Embryonic facial prominence (tissue), 1 donor: ENCODE data around the gene ZNF324B.
"Not testable (repeated sequence)": the region's sequence is repeated elsewhere in the genome, so short reads cannot be mapped to it uniquely, and the experiment has no call there.

Source experiments
- DNase-seq: peaks from one replicate; pipeline ENCODE4 v3.0.0-alpha.2; 2016; ENCODE audit errors: extremely low spot score

ZNF324B gene

DNA sequence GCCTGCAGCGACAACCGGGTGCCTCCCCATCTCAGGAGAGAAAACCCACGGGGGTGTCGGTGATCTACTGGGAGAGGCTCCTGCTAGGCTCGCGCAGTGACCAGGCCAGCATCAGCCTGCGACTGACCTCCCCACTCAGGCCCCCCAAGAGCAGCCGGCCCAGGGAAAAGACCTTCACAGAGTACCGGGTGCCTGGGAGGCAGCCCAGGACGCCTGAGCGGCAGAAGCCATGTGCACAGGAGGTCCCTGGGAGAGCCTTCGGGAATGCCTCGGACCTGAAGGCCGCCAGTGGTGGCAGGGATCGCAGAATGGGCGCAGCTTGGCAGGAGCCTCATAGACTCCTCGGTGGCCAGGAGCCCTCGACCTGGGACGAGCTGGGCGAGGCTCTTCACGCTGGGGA lies 3.9 kb downstream of the ZNF324B start:
- no peak for DNase-seq

DNA sequence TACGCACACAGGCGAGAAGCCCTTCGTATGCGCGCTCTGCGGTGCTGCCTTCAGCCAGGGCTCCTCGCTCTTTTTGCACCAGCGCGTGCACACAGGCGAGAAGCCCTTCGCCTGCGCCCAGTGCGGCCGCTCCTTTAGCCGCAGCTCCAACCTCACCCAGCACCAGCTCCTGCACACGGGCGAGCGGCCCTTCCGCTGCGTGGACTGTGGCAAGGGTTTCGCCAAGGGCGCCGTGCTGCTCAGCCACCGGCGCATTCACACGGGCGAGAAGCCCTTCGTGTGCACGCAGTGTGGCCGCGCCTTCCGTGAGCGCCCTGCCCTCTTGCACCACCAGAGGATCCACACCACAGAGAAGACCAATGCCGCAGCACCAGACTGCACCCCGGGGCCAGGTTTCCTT lies 4.7 kb downstream of the ZNF324B start:
- no peak for DNase-seq

DNA sequence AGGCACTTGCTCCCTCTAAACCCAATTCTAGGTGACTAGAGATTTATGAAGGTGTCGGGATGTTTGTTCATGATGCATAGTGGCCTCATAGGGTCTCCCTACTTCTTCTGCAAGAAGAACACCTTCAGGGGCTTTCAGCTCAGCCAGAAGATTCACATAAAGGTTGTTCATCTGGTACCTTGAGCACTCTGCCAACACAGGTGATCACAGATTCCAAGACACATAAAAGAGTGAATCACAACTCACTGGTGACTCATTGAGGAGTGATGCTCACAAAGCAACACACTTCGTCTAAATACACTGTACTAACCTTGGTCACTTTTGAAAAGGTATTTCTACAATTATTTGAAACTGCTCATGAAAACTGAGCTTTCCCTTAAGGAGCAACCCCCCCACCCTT lies 8.6 kb downstream of the ZNF324B start:
- DNase-seq = no peak

DNA sequence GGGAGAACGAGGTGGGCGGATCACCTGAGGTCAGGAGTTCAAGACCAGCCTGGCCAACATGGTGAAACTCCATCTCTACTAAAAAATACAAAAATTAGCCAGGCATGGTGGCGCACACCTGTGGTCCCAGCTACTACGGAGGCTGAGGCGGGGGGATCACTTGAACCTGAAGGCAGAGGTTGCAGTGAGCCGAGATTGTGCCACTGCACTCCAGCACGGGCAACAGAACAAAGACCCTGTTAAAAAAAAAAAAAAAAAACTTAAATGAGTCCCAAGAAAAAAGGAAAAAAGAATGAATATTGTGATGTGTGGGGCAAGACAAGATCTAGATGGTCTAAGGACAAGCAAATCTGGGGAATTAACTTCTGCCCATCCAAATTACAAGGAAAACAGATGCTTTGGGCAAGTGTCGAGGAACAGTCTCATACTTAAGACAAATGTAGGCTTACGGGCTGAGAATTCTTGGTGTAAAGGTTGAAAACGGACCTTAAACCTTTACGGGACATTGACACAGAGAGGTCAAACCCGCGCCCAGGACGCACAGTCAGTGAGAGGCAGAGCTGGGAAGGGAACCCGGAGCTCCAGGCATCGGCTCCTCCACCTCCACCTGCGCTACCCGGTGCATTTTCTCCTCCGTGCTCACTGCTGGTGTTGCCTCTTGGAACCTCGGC lies 14.8 kb downstream of the ZNF324B start:
- no peak for DNase-seq

DNA sequence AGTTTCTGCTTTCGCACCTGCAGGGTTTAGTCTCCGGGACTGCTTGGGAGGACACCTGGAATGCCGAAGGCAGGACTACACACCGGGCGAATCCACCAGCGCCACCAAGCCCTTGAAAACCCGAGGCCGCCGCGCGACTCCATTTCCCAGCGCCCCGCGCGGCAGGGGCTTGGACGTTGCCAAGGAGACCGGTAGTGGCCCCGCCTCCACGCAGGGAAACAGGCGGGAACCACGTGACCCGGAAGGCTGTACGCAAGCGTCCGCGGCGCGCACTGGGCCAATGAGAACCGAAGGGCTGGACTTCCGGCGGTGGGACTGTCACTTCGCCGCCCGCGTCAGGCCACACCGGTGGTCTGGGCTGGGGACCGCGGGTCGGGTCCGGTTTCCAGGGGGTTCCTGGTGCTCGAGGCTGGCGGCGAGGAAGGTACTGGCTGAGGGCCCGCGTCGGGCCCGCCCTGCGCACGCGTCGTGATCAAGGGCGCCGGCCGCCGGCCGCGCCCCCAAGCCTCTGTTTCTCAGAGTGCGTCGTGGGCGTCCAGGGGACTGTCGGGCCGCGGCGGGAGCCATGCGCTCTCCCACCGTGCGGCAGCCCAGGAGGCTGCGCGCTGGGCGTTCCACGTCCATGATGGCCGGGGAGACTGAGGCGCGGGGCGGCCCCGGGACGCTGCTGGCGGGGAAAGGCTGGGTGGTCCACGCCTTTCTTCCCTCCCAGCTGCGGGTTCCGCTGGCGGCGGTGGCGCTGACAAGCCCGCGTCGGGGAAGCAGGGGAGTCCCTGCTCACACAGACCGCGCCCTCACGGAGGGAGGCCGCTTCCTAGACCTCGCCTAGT lies 15.6 kb downstream of the ZNF324B start, which contains the start of gene ZNF324:
TSS of gene ZNF324 (plus strand) at position 321 of the 830 bp plus-strand sequence. CDS start 2,106 bp downstream, outside the sequence.
- DNase-seq = peak; percentile 94

DNA sequence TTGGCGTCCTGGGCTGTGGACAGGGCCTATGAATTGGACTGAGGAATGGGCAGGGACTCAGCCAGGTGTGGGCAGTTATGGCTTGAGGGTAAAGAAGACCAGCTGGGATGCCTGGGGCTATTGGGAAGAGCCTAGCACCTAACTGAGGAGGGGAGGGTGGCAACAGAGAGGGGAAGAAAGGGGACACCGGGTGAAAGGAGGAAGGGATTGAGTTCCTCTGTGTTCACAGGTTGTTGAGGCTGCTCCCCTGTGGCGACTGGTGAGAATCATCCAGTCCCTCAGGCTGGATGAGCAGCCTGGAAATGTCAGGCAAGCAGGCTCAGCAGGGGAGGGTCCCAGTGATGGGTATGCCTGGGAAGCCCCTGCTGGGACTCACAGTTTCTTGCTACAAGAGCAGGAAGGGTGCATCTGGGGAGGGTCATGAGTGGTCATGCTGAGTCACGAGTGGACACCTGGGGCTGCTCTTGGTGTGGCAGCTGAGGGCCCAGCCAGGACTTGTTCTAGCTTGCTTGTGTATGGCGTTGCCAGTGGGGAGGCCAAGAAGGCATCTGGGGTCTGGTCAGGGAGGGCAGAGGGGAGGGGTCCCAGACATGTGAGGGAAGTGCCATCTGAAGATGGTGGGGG lies 16.9 kb downstream of the ZNF324B start:
- no peak for DNase-seq

DNA sequence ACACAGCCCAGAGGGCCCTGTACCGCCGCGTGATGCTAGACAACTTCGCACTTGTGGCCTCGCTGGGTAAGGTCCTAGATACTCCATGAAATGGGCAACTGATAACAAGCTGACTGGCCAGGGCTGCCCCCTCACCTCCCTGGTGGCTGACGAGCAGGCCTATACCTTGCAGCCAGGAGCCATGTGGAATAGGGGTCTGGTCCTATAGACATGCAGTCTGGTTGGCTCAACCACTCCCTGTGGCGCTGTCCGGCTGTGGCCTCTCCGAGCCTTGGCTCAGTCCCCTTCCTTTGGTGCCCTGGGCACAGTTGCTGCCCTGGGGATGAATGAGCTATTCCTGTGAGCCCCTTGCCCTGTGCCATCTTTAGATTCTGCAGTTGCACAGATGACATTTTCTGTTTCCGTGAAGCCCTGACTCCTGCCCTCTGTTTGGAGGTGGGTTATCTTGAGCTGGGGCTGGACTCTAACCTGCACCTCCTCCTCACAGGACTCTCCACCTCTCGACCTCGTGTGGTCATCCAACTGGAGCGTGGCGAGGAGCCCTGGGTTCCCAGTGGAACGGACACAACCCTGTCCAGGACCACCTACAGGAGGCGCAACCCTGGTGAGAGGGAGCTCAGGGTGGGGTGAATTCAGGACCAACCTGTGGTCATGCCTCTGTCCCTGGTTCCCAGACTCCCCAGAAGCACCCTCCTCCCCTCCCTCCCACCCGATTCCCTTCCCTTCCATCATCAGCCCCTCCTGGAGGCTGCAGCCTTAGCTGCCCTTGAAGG lies 18.0 kb downstream of the ZNF324B start:
- no peak for DNase-seq

DNA sequence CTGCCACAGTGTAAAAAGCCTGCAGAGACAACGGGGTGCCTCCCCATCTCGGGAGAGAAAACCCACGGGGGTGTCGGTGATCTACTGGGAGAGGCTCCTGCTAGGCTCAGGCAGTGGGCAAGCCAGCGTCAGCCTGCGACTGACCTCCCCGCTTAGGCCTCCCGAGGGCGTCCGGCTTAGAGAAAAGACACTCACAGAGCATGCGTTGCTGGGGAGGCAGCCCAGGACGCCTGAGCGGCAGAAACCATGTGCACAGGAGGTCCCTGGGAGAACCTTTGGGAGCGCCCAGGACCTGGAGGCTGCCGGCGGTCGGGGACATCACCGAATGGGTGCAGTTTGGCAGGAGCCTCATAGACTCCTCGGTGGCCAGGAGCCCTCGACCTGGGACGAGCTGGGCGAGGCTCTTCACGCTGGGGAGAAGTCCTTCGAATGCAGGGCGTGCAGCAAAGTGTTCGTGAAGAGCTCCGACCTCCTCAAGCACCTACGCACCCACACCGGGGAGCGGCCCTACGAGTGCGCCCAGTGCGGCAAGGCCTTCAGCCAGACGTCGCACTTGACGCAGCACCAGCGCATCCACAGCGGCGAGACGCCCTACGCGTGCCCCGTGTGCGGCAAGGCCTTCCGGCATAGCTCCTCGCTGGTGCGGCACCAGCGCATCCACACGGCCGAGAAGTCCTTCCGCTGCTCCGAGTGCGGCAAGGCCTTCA lies 19.6 kb downstream of the ZNF324B start:
- DNase-seq = not testable (repeated sequence)

DNA sequence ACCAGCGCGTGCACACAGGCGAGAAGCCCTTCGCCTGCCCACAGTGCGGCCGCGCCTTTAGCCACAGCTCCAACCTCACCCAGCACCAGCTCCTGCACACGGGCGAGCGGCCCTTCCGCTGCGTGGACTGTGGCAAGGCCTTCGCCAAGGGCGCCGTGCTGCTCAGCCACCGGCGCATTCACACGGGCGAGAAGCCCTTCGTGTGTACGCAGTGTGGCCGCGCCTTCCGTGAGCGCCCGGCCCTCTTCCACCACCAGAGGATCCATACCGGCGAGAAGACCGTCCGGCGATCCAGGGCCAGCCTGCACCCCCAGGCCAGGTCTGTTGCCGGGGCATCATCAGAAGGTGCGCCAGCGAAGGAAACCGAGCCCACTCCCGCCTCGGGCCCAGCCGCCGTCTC lies 20.3 kb downstream of the ZNF324B start:
- DNase-seq = no peak

DNA sequence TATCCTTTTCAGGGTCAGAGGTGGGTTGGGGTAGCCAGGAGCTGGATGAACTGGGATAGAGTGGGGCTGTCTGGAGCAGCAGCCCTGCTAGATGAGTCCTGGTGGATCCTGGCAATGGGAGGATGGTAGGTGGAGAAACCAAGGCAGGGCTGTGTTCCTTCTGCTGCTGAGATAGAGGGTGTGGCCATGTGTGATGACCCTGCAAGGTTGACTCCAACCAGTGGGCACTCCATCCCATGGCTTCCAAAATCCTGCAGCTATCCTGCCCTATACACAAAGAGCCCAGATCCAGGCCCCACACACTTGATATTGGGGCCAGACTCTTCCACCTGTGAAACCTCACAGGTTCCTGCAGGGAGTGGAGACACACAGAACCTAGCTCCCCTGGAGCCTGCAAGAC lies 22.4 kb downstream of the ZNF324B start:
- no peak for DNase-seq

DNA sequence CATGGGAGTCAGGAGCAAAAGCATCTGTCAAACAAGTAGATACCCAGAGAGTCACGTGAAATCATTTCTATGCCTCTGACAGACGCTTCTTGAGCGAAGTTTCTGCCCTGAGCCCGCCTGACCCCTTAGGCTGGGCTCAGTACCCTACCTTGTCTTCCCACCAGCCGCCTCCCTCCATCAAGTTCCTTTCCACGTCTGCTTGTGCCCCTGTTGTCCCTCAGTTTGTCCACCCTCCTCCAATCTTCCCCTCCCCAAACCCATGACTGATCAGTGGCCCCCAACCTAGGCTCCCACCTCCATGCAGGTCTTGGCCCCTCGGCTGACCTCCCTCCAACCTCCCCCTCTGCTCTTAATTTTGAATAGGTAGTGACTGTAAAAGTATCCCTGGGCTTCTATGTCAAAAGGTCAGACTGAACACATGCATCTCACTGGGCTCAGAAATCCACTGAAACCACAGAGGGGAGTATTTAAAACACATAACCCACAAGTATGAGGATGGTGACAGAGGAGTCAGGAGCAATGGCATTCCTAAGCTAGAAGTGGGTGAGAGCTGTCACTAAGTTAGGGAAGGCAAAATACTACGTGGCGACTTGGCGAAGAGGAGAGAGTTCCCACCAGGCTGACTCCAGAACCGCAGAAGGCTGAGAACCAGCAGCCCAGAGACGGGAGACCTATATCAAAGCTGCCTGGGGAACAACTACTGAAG lies 23.0 kb downstream of the ZNF324B start:
- no peak for DNase-seq

DNA sequence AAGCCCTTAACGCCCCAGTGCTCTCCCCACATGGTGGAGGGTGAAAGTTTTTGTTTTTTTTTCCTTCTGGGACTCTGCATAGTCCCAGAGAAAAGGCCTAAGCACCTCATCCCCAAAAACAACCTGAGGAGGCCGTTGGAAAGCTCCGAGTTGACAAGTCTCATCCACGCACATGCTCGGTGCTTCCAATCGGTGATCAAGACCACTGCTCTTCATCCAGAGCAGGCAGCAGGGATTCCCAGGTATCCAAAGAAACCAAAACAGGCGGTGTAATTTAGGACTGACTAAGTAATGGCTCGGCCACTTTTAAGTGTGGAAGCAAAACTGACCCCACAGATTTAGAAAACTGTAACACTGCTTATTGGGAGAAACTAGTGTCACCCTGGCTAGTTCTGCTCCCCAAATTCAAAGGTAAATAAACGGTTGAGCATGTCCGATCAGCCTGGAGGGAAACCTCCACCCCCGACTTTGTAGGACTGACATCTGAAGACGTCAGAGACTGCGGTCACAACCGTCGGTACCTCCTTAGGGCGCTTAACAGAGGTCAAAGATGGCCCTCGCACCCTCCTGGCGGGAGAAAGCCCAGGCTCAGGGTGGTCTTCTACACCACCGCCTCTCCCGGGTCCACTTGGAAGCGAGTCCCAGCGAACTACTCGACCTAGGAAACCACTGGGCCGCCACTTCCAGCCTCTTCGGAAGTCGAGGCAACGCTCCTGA lies 23.7 kb downstream of the ZNF324B start:
- no peak for DNase-seq

DNA sequence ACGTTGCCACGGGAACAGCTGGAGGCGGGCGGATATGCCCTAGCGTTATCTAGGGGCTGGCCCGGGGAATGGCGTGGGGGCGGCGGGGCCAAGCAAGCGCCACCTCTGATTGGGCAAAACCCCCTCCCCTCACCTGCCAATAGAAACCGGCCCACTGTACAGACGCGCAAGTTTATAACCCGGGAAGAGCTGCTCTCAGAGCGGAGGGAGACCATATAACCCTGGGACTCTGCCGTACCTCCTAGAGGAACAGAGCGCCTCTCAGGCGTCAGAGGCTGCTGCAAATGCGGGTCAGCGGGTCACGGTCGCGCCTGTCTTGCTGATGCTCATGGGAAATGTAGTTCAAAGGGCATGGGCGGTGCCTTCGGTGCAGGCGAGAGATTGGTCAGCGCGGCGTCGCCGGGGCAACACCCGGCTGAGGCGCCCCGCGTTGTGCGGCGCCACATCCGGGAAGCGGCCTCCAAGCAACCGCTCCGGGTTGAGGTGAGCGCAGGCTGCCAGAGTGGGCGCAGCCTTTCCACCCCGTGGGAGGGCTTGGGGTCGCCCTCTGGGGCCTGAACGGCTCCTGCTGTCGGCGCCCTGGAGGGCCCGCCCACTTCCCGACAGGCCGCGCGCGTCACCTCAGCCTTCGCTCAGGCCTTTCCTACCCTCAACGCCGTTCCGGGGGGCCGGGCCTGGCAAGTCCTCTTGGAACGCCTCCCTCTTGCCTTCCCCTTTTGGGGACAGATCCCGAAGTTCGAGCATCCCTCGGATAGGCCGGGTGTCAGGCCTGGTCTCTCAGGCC lies 24.5 kb downstream of the ZNF324B start, which contains the start of gene ZNF446:
TSS of gene ZNF446 (plus strand) at position 639 of the 784 bp plus-strand sequence. CDS start 867 bp downstream, outside the sequence.
- DNase-seq = peak; percentile 90

DNA sequence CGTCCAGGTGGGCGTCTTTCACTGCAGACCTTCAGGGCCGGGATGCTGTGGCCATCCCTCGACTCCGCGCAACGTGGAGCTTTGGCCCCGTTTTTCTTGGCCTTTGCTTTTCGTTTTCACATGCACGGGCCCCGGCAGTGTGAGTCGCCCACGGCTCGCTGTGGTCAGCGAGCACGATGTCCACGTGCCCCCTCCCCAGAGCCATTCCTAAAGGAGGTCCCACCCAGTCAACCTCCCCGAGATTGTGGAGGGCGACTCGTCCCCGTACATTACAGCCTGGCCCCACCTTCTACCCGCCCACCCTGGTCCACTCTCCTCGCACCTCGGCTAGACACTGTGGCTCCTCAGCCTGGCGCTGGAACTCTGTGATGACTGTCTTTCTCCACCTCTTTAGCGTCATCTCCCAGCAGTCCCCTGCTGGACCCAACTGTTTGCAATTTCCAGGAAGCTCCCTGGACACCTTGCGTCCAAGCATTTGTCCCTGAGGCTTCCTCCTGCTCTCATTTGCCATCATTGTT lies 25.1 kb downstream of the ZNF324B start:
- no peak for DNase-seq

DNA sequence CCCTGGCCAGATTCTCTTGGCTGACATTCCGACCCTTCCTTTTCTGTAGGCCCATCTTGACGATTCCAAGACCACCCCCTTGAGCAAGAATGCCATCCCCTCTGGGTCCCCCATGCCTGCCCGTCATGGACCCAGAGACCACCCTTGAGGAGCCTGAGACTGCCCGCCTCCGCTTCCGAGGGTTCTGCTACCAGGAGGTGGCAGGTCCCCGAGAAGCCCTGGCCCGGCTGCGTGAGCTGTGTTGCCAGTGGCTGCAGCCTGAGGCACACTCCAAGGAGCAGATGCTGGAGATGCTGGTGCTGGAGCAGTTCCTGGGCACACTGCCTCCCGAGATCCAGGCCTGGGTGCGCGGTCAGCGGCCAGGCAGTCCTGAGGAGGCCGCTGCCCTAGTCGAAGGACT lies 25.7 kb downstream of the ZNF324B start:
- DNase-seq = no peak

DNA sequence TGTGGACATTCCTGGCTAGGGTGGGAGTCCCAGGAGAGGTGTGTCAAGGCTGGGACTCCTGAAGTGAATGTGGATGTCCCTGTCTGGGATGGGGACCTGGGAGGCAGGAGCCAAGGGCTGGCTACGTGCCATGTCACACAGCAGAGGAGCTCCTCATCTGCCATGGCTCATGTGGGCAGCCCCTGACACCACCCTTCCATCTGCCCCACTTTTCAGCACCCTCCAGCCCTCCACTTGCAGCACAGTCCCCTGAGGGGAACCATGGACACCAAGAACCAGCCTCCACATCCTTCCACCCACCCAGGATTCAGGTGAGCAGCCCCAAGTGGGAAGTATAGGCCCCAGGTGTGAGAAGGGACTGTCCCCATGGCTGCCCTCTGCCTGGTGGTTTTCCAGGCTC lies 26.4 kb downstream of the ZNF324B start:
- no peak for DNase-seq

DNA sequence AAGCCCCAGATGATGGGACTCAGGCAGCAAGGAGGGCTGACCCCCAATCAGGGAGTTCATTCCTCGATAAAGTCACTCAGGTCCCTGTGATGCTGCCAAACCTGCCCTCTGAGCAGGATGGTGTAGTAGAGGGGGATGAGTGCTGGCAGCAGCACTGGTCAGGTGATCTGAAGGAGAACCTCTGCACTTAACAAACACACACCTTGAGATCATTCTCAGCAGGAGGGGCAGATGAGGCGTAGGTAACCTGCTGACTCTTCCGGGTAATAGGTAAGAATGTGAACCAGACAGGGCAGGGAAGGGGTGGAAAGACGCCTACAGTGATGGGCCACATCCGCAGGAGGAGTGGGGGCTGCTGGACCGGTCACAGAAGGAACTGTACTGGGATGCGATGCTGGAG lies 27.9 kb downstream of the ZNF324B start:
- no peak for DNase-seq

DNA sequence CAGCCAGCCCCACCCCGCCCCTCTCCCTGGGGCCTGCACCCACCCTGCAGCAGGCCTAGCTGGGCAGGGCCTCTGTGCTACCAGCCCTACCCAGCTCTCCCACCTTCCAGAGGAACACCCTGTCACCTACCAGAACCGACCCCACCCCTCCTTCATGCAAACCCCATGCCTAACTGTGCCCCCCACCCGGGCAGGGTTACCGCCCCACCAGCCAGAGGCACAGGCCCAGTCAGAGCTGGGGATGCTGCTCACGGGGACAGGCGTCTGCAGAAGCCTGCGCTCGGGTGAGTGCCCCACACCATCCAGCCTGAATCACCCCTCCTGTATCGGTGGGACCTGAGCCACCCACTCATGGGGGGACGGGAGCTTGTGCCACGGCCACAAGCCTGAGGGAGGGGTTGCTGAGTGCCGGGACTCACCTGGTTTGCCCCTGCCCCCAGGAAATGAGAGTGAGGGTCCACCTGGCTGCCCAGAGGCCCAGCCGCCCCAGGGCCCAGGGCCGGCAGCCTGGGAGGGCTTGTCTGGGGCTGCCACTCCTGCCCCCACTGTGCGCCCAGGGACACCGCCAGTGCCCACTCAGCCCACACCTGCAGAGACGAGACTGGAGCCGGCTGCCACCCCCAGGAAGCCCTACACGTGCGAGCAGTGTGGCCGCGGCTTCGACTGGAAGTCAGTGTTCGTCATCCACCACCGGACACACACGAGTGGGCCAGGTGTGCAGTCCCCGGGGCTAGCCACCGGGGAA lies 28.5 kb downstream of the ZNF324B start:
- no peak for DNase-seq
